K562 (cell line): Measurements from ENCODE around the gene ARHGAP15. TPM values are rescaled to one million over a fixed set of nuclear protein-coding genes. Genes with fewer than 3 reads are reported as not detected.
A peak's percentile ranks its signal among the peaks of the same experiment; 100 is the strongest.

Experiments used
- CAMTA2 ChIP-seq: fragments of 250-450 bp; sonication (Bioruptor Pico); conservative IDR thresholded peaks from 2 replicates; pipeline ENCODE4 v1.5.1; 2022
- EP300 ChIP-seq: IDR thresholded peaks from 2 replicates; pipeline ENCODE4 v1.6.1; 2012; ENCODE audit warnings: low read length, improper control_type of control experiment
- ILK ChIP-seq: fragments of 450-650 bp; IDR thresholded peaks from 2 replicates; pipeline ENCODE4 v1.6.1; 2016; ENCODE audit warnings: missing genetic modification characterization, low read depth, mild to moderate bottlenecking, missing compliant biosample characterization, moderate library complexity, borderline replicate concordance
- KDM2B ChIP-seq: fragments of 250-450 bp; sonication (Bioruptor Pico); IDR thresholded peaks from 2 replicates; pipeline ENCODE4 v1.8.0; 2021; ENCODE audit warnings: mild to moderate bottlenecking, moderate library complexity
- MAFG ChIP-seq: fragments of 450-650 bp; conservative IDR thresholded peaks from 2 replicates; pipeline ENCODE4 v1.6.1; 2016; ENCODE audit warnings: missing genetic modification characterization, missing compliant biosample characterization
- POLR2AphosphoS2 ChIP-seq: IDR thresholded peaks from 2 replicates; pipeline ENCODE4 v1.6.1; 2012; ENCODE audit warnings: low read length, improper control_type of control experiment
- SIRT6 ChIP-seq: IDR thresholded peaks from one replicate; pipeline ENCODE4 v1.6.1; 2012; ENCODE audit warnings: low read depth, mild to moderate bottlenecking, control low read depth, inconsistent platforms, low read length, moderate library complexity
- SIX5 ChIP-seq, 2 experiments: IDR thresholded peaks; 2 replicates each; pipeline ENCODE4 v1.6.1; 2011; ENCODE audit warnings: low read length in 2 of 2, borderline replicate concordance in 1 of 2, low read depth in 1 of 2, mild to moderate bottlenecking in 1 of 2, moderate library complexity in 1 of 2; ENCODE audit not compliant: insufficient read depth in 1 of 2
- SMARCA4 ChIP-seq: fragments of 450-650 bp; IDR thresholded peaks from 2 replicates; pipeline ENCODE4 v1.6.1; 2016
- SMARCE1 ChIP-seq: fragments of 450-650 bp; IDR thresholded peaks from 2 replicates; pipeline ENCODE4 v1.7.1; 2016; ENCODE audit warnings: mild to moderate bottlenecking
- TRIM24 ChIP-seq, 2 experiments: fragments of 450-650 bp; IDR thresholded peaks; 2 replicates each; pipeline ENCODE4 v1.6.1; 2016
- ZFX ChIP-seq: sonication (generic); formaldehyde crosslinking; IDR thresholded peaks from 2 replicates; pipeline ENCODE4 v1.8.0; 2022; ENCODE audit warnings: mild to moderate bottlenecking, missing genetic modification reagents, moderate library complexity
- ZNF134 ChIP-seq: fragments of 250-450 bp; sonication (Bioruptor Pico); conservative IDR thresholded peaks from 2 replicates; pipeline ENCODE4 v1.4.0; 2020
- ZNF146 ChIP-seq: IDR thresholded peaks from one replicate; pipeline ENCODE4 v1.6.1; 2018; ENCODE audit warnings: missing compliant biosample characterization; ENCODE audit not compliant: unreplicated experiment
- ZNF165 ChIP-seq: fragments of 250-450 bp; sonication (Bioruptor Pico); IDR thresholded peaks from 2 replicates; pipeline ENCODE4 v1.4.0; 2020; ENCODE audit warnings: borderline replicate concordance
- ZNF197 ChIP-seq: fragments of 200-800 bp; sonication (Bioruptor generic); IDR thresholded peaks from 2 replicates; pipeline ENCODE4 v1.6.1; 2016; ENCODE audit warnings: low read depth, missing genetic modification characterization, missing compliant biosample characterization
- ZZZ3 ChIP-seq: fragments of 450-650 bp; IDR thresholded peaks from 2 replicates; pipeline ENCODE4 v1.6.1; 2016; ENCODE audit warnings: antibody characterized with exemption, mild to moderate bottlenecking, moderate library complexity
- polyA plus RNA-seq, 8 experiments: library from polyadenylated mRNA; depleted of rRNA in 4 of 8; stranded (reverse) in 5 of 8; unstranded in 3 of 8; fragments of >200 nt; fragmentation: Nextera tagmentation in 2 of 8; fragmentation: Illumina TruSeq in 1 of 8; extraction: Ambion mirVana in 2 of 8; extraction: Trizol in 1 of 8; gene quantifications; 2 replicates each; pipeline versions ENCODE4 v1.2.1 to v1.2.3, GENCODE V29; 2011 to 2014; ENCODE audit warnings: inconsistent platforms in 1 of 8, missing spikeins in 1 of 8
- total RNA-seq, 7 experiments: library from RNA; depleted of rRNA in 6 of 7; stranded (reverse); fragments of >200 nt in 6 of 7; fragmentation: Illumina TruSeq in 2 of 7; extraction: Trizol in 2 of 7; gene quantifications; 2 replicates each; pipeline versions ENCODE4 v1.2.1 to v1.2.3, GENCODE V29; 2011 to 2021; ENCODE audit warnings: low replicate concordance in 1 of 7
- TF ChIP-seq, protein P1 (sequence below), 2 experiments: fragments of 450-650 bp in 1 of 2; sonication (generic) in 1 of 2; formaldehyde crosslinking in 1 of 2; IDR thresholded peaks in 1 of 2; conservative IDR thresholded peaks in 1 of 2; 2 replicates each; pipeline versions ENCODE4 v1.6.1 to v1.8.1; 2016 to 2023; ENCODE audit warnings: mild to moderate bottlenecking in 2 of 2, moderate library complexity in 2 of 2, inconsistent platforms in 1 of 2, missing genetic modification reagents in 1 of 2
- TF ChIP-seq, protein P2 (sequence below): sonication (generic); formaldehyde crosslinking; IDR thresholded peaks from 2 replicates; pipeline ENCODE4 v1.8.0; 2022; ENCODE audit warnings: mild to moderate bottlenecking, missing genetic modification reagents
- TF ChIP-seq, protein P3 (sequence below): fragments of 450-650 bp; IDR thresholded peaks from 2 replicates; pipeline ENCODE4 v1.7.0; 2016; ENCODE audit warnings: borderline replicate concordance
- TF ChIP-seq, protein P4 (sequence below): IDR thresholded peaks from 3 replicates; pipeline ENCODE4 v1.6.1; 2011; ENCODE audit warnings: borderline replicate concordance, mild to moderate bottlenecking, moderate library complexity; ENCODE audit not compliant: insufficient read length; ENCODE audit errors: extremely low read depth

ARHGAP15 gene
- total and polyA plus RNA-seq, 9 of the 15 experiments (the other 6 are each of a cell fraction or from before 2014, with no cell fraction given) = 1.5 to 17.9 (median 7.9) TPM

DNA sequence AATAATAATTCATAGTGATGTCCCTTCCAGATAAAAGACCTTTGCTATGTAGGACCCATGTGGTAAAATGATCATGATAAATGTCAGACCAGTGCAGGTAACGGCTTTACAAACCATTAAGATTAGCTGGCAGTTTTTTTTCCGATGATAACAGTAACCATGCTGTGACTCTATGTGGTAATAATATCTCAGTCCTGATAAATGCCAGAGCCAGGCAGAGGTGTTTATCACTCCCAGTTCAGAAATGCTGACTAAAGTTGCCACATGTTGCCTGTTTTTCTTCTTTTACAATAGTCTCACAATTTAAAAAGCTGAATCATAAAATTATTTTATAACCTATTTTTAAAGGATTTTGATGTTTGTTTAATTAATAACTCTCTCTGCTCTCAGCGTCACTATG is 565.1 kb downstream of the ARHGAP15 start (continued):
- TF ChIP-seq, protein P1, sequence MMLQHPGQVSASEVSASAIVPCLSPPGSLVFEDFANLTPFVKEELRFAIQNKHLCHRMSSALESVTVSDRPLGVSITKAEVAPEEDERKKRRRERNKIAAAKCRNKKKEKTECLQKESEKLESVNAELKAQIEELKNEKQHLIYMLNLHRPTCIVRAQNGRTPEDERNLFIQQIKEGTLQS (IDR thresholded peaks at IDR 0.05) = no peak
- TF ChIP-seq, protein P1 (CRISPR knock-in tag; conservative IDR thresholded peaks at IDR 0.05) = no peak
- TF ChIP-seq ZZZ3 (no peak), SMARCA4 (0 out of 2 replicates have a peak, but pooled peaks have one; percentile 35), TRIM24 (IDR thresholded peaks at IDR 0.05) (peak in 1 of 2 experiments; percentile 31; a peak in 1 of 4 replicates), ZNF197 (CRISPR knock-in tag) (no peak), SMARCE1 (0 out of 2 replicates have a peak, but pooled peaks have one; percentile 20), SIRT6 (no peak), MAFG (tag) (peak; percentile 53), ZNF165 (no peak), KDM2B (CRISPR knock-in tag) (no peak), CAMTA2 (no peak), EP300 (peak; percentile 56; the same call in 1 of the 2 replicates), SIX5 (IDR thresholded peaks at IDR 0.05; ENCODE audit: borderline replicate concordance in 1 of 2, insufficient read depth in 1 of 2, low read depth in 1 of 2, low read length in 2 of 2) (no peak), POLR2AphosphoS2 (no peak), ZNF134 (no peak), ZFX (no peak), ILK (tag) (no peak), ZNF146 (no peak)
- TF ChIP-seq, protein P2, sequence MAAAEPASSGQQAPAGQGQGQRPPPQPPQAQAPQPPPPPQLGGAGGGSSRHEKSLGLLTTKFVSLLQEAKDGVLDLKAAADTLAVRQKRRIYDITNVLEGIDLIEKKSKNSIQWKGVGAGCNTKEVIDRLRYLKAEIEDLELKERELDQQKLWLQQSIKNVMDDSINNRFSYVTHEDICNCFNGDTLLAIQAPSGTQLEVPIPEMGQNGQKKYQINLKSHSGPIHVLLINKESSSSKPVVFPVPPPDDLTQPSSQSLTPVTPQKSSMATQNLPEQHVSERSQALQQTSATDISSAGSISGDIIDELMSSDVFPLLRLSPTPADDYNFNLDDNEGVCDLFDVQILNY (CRISPR knock-in tag) = no peak
- TF ChIP-seq, protein P3, sequence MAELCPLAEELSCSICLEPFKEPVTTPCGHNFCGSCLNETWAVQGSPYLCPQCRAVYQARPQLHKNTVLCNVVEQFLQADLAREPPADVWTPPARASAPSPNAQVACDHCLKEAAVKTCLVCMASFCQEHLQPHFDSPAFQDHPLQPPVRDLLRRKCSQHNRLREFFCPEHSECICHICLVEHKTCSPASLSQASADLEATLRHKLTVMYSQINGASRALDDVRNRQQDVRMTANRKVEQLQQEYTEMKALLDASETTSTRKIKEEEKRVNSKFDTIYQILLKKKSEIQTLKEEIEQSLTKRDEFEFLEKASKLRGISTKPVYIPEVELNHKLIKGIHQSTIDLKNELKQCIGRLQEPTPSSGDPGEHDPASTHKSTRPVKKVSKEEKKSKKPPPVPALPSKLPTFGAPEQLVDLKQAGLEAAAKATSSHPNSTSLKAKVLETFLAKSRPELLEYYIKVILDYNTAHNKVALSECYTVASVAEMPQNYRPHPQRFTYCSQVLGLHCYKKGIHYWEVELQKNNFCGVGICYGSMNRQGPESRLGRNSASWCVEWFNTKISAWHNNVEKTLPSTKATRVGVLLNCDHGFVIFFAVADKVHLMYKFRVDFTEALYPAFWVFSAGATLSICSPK = no peak
- TF ChIP-seq, protein P4, sequence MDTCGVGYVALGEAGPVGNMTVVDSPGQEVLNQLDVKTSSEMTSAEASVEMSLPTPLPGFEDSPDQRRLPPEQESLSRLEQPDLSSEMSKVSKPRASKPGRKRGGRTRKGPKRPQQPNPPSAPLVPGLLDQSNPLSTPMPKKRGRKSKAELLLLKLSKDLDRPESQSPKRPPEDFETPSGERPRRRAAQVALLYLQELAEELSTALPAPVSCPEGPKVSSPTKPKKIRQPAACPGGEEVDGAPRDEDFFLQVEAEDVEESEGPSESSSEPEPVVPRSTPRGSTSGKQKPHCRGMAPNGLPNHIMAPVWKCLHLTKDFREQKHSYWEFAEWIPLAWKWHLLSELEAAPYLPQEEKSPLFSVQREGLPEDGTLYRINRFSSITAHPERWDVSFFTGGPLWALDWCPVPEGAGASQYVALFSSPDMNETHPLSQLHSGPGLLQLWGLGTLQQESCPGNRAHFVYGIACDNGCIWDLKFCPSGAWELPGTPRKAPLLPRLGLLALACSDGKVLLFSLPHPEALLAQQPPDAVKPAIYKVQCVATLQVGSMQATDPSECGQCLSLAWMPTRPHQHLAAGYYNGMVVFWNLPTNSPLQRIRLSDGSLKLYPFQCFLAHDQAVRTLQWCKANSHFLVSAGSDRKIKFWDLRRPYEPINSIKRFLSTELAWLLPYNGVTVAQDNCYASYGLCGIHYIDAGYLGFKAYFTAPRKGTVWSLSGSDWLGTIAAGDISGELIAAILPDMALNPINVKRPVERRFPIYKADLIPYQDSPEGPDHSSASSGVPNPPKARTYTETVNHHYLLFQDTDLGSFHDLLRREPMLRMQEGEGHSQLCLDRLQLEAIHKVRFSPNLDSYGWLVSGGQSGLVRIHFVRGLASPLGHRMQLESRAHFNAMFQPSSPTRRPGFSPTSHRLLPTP = no peak
